Memory B cell (primary cell): ENCODE data around the gene CEP120.

Experiments
- ATAC-seq: fragments of 150-1000 bp; cut with Tn5 transposase; 2 replicates; pipeline ENCODE4 v1.10.0; 2021; ENCODE audit warnings: low read depth, mild to moderate bottlenecking, moderate library complexity
- DNase-seq, 2 donors: peaks; one replicate each; pipeline ENCODE4 v3.0.0; 2022; ENCODE audit warnings: low spot score in 2 of 2
- H3K27ac Mint-ChIP-seq: one replicate; pipeline ENCODE4 v1.8.0; 2022; ENCODE audit warnings: mild to moderate bottlenecking, moderate library complexity, mixed read lengths
- H3K27me3 Mint-ChIP-seq: one replicate; pipeline ENCODE4 v1.8.0; 2022; ENCODE audit warnings: mixed read lengths
- H3K36me3 Mint-ChIP-seq: one replicate; pipeline ENCODE4 v1.8.0; 2022; ENCODE audit warnings: mild to moderate bottlenecking, mixed read lengths
- H3K4me1 Mint-ChIP-seq: one replicate; pipeline ENCODE4 v1.8.0; 2022; ENCODE audit warnings: mixed read lengths
- H3K4me3 Mint-ChIP-seq: one replicate; pipeline ENCODE4 v1.8.0; 2022; ENCODE audit warnings: mild to moderate bottlenecking, moderate library complexity, mixed read lengths
- H3K9me3 Mint-ChIP-seq: one replicate; pipeline ENCODE4 v1.8.0; 2022; ENCODE audit warnings: mixed read lengths

CEP120 gene

GRCh38 chr5:123391009-123391408 lies 32.2 kb downstream of the CEP120 start:
- H3K4me1 Mint-ChIP-seq: no peaks in the 10 kb centered on the region
- H3K27me3 Mint-ChIP-seq: no peaks in the 10 kb centered on the region
- H3K27ac Mint-ChIP-seq: peak overlapping the region; percentile 47
- no peaks in the 10 kb centered on the region for H3K9me3 Mint-ChIP-seq
- DNase-seq (no peak), ATAC-seq (no peak)
- no peak overlapping the region for H3K4me3 Mint-ChIP-seq
- peaks cover 6% of the 10 kb centered on the region for H3K36me3 Mint-ChIP-seq

DNA sequence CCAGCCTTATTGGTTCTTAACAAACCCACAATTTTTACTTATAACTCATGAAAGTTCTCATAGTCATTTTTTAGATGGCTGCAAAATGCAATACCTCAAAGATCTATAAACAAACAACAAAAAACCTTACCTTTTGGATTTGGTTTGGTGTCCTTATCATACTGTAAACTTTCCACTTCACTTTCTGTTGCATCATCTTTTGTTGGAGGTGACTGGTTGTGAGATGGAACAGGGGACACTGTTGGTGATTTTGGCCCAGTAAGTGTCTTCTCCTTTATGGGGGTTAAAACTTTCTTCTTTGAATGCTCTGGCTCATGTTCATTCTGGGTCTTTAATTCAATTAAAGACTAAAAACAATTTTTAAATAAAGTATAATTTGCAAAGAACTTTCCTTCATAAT lies 33.4 kb downstream of the CEP120 start:
- no peak for ATAC-seq

DNA sequence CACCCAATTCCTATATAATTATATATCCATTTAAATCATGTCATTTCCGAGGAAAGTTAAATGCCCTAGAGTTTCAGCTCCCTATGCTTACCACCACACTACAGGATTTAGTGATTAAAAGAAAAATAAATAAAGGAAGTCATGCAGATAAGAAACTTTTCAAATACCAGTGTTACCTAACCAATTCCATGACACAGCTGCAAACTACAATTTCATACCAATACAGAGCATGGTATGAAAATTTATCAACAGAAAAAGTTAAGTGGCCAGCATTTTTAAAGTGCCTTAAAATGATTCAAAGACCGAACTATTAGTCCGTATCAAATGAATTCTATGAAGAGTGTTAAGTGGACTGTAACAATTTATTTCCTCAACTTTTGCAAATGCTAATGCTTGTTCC lies 35.9 kb downstream of the CEP120 start:
- DNase-seq (no peak), ATAC-seq (no peak)
- H3K4me1 Mint-ChIP-seq: no peaks in the 10 kb centered on the region
- H3K27ac Mint-ChIP-seq: no peak overlapping the region
- peaks cover 19% of the 10 kb centered on the region for H3K36me3 Mint-ChIP-seq
- H3K9me3 Mint-ChIP-seq: no peaks in the 10 kb centered on the region
- no peaks in the 10 kb centered on the region for H3K27me3 Mint-ChIP-seq
- H3K4me3 Mint-ChIP-seq: no peak overlapping the region

More for the DNA sequence above, 33.4 kb downstream of the CEP120 start:
- H3K27me3 Mint-ChIP-seq: no peaks in the 10 kb centered on the region
- no peaks in the 10 kb centered on the region for H3K9me3 Mint-ChIP-seq
- H3K4me1 Mint-ChIP-seq: no peaks in the 10 kb centered on the region
- H3K27ac Mint-ChIP-seq: no peak overlapping the region
- no peak overlapping the region for H3K4me3 Mint-ChIP-seq
- no peak for DNase-seq
- peaks cover 12% of the 10 kb centered on the region for H3K36me3 Mint-ChIP-seq

- Mint-ChIP-seq H3K4me1 (no peaks in the 10 kb centered on the region), H3K27ac (no peak overlapping the region), H3K36me3 (peaks cover 39% of the 10 kb centered on the region), H3K4me3 (no peak overlapping the region), H3K27me3 (no peaks in the 10 kb centered on the region), H3K9me3 (no peaks in the 10 kb centered on the region)
- no peak for ATAC-seq
- no peak for DNase-seq
Observed at GRCh38 chr5:123382252-123382651, 41.0 kb downstream of the CEP120 start.

DNA sequence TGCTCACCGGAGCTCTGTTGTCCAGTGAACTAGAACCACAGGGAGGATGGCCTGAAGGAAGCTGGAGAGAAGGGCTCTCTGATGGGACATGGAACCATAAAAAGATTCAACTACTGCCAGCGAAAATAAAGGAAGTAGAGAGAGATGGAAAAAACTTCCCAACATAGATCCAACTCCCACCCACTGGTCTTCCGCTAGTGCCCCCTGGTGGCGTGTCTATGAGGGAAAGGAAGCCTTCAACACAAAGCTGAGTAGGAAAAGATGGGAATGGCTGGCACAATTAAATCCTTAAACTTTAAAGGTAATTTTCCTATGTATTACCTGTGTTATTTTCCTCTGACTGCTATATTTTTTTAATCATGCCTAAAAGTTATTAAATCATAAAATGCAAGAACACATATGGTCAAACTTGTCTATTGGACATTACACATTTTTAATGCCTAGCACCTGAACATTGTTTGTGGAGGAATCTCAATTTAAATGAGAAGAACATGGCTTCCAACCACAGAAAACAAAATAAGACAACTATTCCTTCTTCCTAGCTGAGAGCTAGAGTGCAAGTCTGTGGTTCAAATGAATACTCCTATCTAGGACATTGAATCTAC lies 51.5 kb downstream of the CEP120 start:
- H3K4me1 Mint-ChIP-seq: peaks cover 5% of the 10 kb centered on the region
- peak; percentile 5 to 17 for DNase-seq
- no peaks in the 10 kb centered on the region for H3K27me3 Mint-ChIP-seq
- peaks cover 51% of the 10 kb centered on the region for H3K36me3 Mint-ChIP-seq
- peak overlapping the region; percentile 36 for H3K27ac Mint-ChIP-seq
- no peak for ATAC-seq
- no peak overlapping the region for H3K4me3 Mint-ChIP-seq
- H3K9me3 Mint-ChIP-seq: no peaks in the 10 kb centered on the region

DNA sequence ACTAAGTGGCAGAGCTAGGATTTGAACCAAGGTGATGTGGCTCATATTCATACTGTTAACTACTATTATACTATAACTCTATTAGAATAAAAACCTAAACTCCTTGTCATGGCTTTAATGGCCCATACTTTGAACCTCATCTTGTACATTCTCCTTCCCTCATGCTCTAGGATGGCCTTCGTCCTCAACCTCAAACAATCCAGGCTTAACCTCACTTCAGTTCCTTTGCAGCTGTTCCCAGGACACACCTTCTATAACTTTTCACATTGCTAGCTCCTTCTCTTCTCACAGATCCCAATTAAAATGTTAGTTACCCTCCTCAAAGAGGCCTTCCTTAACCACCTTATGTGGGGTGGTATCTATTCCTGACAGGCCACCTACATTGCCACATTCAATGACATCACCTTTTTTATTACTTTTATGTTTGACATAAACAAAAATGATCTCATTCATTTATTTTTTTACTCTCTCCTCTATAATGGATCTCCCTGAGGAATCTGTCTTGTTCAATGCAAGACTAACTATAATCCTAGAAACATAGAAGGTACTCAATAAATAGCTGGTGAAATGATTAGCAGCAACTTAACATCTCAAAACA lies 53.7 kb downstream of the CEP120 start:
- Mint-ChIP-seq H3K4me1 (peaks cover 5% of the 10 kb centered on the region), H3K9me3 (no peaks in the 10 kb centered on the region), H3K27me3 (no peaks in the 10 kb centered on the region), H3K4me3 (no peak overlapping the region), H3K27ac (peak overlapping the region; percentile 52), H3K36me3 (peaks cover 38% of the 10 kb centered on the region)
- no peak for DNase-seq
- ATAC-seq: no peak

DNA sequence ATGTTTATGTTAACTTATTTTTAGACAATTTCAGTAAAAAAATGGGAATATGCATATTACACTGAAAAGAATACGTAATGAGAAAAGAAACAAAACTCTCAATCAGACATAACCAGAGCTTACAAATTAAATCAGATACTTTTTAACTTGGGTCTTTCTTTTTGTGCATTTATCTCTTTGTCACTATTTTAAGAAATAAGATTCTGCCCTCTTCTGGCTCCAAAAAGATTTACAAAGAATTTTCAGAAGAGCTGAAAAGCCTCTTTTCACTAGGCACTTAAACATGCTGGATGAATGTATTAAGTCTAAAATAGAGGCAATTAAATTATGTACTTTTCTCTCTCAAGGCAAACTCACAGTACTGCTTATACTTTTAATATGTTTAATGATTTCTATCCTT lies 55.5 kb downstream of the CEP120 start:
- no peak for DNase-seq
- Mint-ChIP-seq H3K27ac (no peak overlapping the region), H3K4me1 (peaks cover 5% of the 10 kb centered on the region), H3K4me3 (no peak overlapping the region), H3K36me3 (peaks cover 33% of the 10 kb centered on the region), H3K9me3 (no peaks in the 10 kb centered on the region), H3K27me3 (no peaks in the 10 kb centered on the region)
- no peak for ATAC-seq

- no peak for DNase-seq
- no peak for ATAC-seq
- Mint-ChIP-seq H3K27me3 (no peaks in the 10 kb centered on the region), H3K4me1 (peaks cover 15% of the 10 kb centered on the region), H3K4me3 (no peak overlapping the region), H3K27ac (no peak overlapping the region), H3K36me3 (peaks cover 32% of the 10 kb centered on the region), H3K9me3 (no peaks in the 10 kb centered on the region)
Observed at GRCh38 chr5:123365156-123365555, 58.0 kb downstream of the CEP120 start.

- Mint-ChIP-seq H3K27ac (no peak overlapping the region), H3K27me3 (no peaks in the 10 kb centered on the region), H3K4me3 (no peak overlapping the region), H3K36me3 (peaks cover 32% of the 10 kb centered on the region), H3K9me3 (no peaks in the 10 kb centered on the region), H3K4me1 (peaks cover 15% of the 10 kb centered on the region)
- no peak for ATAC-seq
- DNase-seq: no peak
Observed at GRCh38 chr5:123364441-123365155, 58.6 kb downstream of the CEP120 start.

GRCh38 chr5:123360910-123361309 lies 62.3 kb downstream of the CEP120 start:
- Mint-ChIP-seq H3K4me3 (no peak overlapping the region), H3K27me3 (no peaks in the 10 kb centered on the region), H3K4me1 (peaks cover 13% of the 10 kb centered on the region), H3K9me3 (peaks cover 3% of the 10 kb centered on the region), H3K36me3 (peaks cover 36% of the 10 kb centered on the region), H3K27ac (peak overlapping the region; percentile 14)
- ATAC-seq: no peak
- no peak for DNase-seq

- ATAC-seq (no peak), DNase-seq (no peak)
- H3K4me1 Mint-ChIP-seq: peaks cover 13% of the 10 kb centered on the region
- peaks cover 3% of the 10 kb centered on the region for H3K9me3 Mint-ChIP-seq
- no peak overlapping the region for H3K4me3 Mint-ChIP-seq
- no peak overlapping the region for H3K27ac Mint-ChIP-seq
- no peaks in the 10 kb centered on the region for H3K27me3 Mint-ChIP-seq
- H3K36me3 Mint-ChIP-seq: peaks cover 38% of the 10 kb centered on the region
Observed at GRCh38 chr5:123360201-123360571, 63.0 kb downstream of the CEP120 start.

DNA sequence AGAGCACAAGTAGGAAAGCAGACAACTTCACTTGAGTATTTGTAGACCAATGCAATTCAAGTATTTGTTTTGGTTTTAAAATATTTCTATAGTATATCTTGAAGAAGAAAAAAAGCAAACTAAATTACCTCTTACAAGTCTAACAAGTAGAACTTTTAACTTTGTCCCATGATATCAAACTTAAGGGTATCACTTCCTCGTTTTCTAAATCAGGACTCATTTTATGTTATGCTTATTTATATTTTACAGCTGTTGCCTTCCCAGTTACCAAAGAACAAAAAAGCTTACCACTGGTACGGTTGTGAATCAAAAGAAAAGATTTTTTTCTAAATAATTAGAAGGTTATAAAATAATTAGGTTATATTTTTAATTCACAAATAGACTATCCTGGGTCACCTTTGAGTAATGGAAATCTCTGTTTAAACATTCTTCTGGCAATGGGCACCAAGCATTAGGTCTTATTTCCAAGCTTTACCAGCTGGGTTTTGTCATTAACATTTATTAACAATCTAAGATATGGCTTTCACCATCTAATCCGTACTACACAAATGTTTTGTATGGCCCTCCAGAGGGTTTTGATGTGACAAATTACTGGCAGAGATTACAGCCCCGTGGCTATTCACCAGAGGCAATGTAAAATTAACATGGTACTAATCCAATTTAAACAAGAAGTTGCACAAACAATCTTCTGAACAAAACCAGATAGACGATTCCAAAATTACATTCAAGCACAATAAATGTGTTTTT lies 63.6 kb downstream of the CEP120 start:
- H3K9me3 Mint-ChIP-seq: peaks cover 3% of the 10 kb centered on the region
- peaks cover 13% of the 10 kb centered on the region for H3K4me1 Mint-ChIP-seq
- no peaks in the 10 kb centered on the region for H3K27me3 Mint-ChIP-seq
- H3K27ac Mint-ChIP-seq: no peak overlapping the region
- DNase-seq: no peak
- no peak overlapping the region for H3K4me3 Mint-ChIP-seq
- ATAC-seq: peak; percentile 29
- H3K36me3 Mint-ChIP-seq: peaks cover 38% of the 10 kb centered on the region

- Mint-ChIP-seq H3K36me3 (peaks cover 38% of the 10 kb centered on the region), H3K27ac (no peak overlapping the region), H3K9me3 (peaks cover 3% of the 10 kb centered on the region), H3K27me3 (no peaks in the 10 kb centered on the region), H3K4me3 (no peak overlapping the region), H3K4me1 (peaks cover 15% of the 10 kb centered on the region)
- DNase-seq (no peak), ATAC-seq (no peak)
Observed at GRCh38 chr5:123358751-123359150, 64.5 kb downstream of the CEP120 start.

- Mint-ChIP-seq H3K4me1 (peaks cover 18% of the 10 kb centered on the region), H3K36me3 (peaks cover 36% of the 10 kb centered on the region), H3K27ac (no peak overlapping the region), H3K9me3 (peaks cover 3% of the 10 kb centered on the region), H3K4me3 (no peak overlapping the region), H3K27me3 (no peaks in the 10 kb centered on the region)
- DNase-seq: no peak
- ATAC-seq: no peak
Observed at GRCh38 chr5:123358304-123358703, 64.9 kb downstream of the CEP120 start.
